Stimulated activated CD4-positive, alpha-beta T cell treated with anti-CD3 and anti-CD28 coated beads, Interleukin-2, amount 100 ng/mL, for 48 hours (primary cell): ENCODE data around the gene SPATA19.
A peak's percentile ranks its signal among the peaks of the same experiment; 100 is the strongest.

Experiments used
- DNase-seq, 2 donors: peaks; one replicate each; pipeline ENCODE4 v3.0.0-alpha.2; 2020

Gene SPATA19

GRCh38 chr11:133834682-133835592, 10.4 kb downstream of the SPATA19 start:
- DNase-seq: peak; percentile 25 to 40

GRCh38 chr11:133833898-133834681, 11.2 kb downstream of the SPATA19 start:
- no peak for DNase-seq

GRCh38 chr11:133832991-133833897, 12.1 kb downstream of the SPATA19 start:
- DNase-seq: no peak

GRCh38 chr11:133832096-133832990, 13.0 kb downstream of the SPATA19 start:
- no peak for DNase-seq

GRCh38 chr11:133830931-133831907, 14.1 kb downstream of the SPATA19 start:
- DNase-seq: no peak

- no peak for DNase-seq
These were observed 15.7 kb downstream of the SPATA19 start for GRCh38 chr11:133829566-133829965.

GRCh38 chr11:133828871-133829270, 16.4 kb downstream of the SPATA19 start:
- DNase-seq: no peak

- DNase-seq: no peak
These were observed 17.8 kb downstream of the SPATA19 start for GRCh38 chr11:133827556-133827955.

GRCh38 chr11:133826866-133827265, 18.4 kb downstream of the SPATA19 start:
- no peak for DNase-seq

- DNase-seq: no peak
These were observed 19.6 kb downstream of the SPATA19 start for GRCh38 chr11:133825666-133826065.

- DNase-seq: no peak
These were observed 20.2 kb downstream of the SPATA19 start for GRCh38 chr11:133825156-133825555.

GRCh38 chr11:133824593-133824992, 20.7 kb downstream of the SPATA19 start:
- no peak for DNase-seq

- no peak for DNase-seq
These were observed 21.7 kb downstream of the SPATA19 start for GRCh38 chr11:133823614-133824013.

- no peak for DNase-seq
These were observed 22.1 kb downstream of the SPATA19 start for GRCh38 chr11:133823211-133823610.

- peak; percentile 18 to 29 for DNase-seq
These were observed 23.5 kb downstream of the SPATA19 start for GRCh38 chr11:133821776-133822175.

GRCh38 chr11:133819746-133820315, 25.5 kb downstream of the SPATA19 start:
- DNase-seq: no peak

- no peak for DNase-seq
These were observed 26.2 kb downstream of the SPATA19 start for GRCh38 chr11:133819114-133819513.

GRCh38 chr11:133818302-133818701, 27.0 kb downstream of the SPATA19 start:
- no peak for DNase-seq

- DNase-seq: no peak
These were observed 27.9 kb downstream of the SPATA19 start for GRCh38 chr11:133817449-133817848.
